GM18858 (cell line): ENCODE data around the gene HIGD1C.
"Not testable (repeated sequence)": the region's sequence is repeated elsewhere in the genome, so short reads cannot be mapped to it uniquely, and the experiment has no call there.

Source experiments
- ATAC-seq: cut with Tn5 transposase; IDR thresholded peaks from one replicate; pipeline ENCODE4 v1.9.1; 2021; ENCODE audit not compliant: unreplicated experiment

Gene HIGD1C

GRCh38 chr12:51013441-51013840 lies 61.1 kb downstream of the HIGD1C start:
- no peak for ATAC-seq

- ATAC-seq = not testable (repeated sequence)
Observed at GRCh38 chr12:51014467-51014866, 62.1 kb downstream of the HIGD1C start.

- no peak for ATAC-seq
Observed at GRCh38 chr12:51017452-51017851, 65.1 kb downstream of the HIGD1C start.

DNA sequence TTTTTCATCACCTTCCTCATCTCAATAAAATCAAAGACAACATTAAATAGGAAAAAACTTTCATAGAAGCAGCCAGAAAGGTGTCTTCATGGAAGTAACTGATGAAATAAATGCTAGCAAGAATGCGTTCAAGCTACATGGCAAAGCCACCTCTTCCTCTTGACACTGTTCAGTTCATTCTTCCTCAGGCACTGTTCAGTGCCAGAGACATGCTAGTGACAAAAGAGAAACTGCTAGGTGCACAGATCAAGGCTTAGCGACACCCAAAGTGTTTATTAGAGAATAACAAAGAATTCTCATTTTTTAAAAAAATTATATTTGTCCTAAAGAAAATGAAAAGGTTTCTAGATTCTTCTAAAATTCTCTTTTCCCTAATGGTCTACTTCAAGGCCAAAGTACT lies 66.6 kb downstream of the HIGD1C start:
- ATAC-seq = no peak

GRCh38 chr12:51019927-51020326 lies 67.6 kb downstream of the HIGD1C start:
- no peak for ATAC-seq
